ENCODE measurements around the gene OR2C3. TPM values are rescaled to one million over a fixed set of nuclear protein-coding genes. Genes with fewer than 3 reads are reported as not detected.

The OR2C3 gene
- total RNA-seq: not detected in 2 replicates

DNA sequence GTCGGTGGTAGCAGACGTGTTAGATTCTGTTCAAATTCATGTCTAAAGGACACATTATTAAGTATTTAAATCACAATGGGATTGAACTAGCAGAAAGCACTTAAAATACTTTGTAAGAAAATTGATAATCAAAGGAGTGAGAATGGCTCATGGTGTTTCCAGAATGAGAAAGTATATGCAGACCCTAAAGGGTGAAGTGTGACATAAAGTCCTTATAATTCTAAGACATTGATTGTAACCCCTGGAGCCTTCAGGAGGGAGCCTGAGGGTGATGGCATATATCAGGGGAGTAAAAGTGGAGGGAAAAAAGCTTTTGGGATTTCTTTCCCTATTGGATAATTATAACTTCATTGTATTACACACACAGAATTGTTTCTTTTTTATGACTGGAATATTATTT lies at the start of gene OR2C3:
TSS of gene OR2C3 (minus strand) at position 101 of the 400 bp plus-strand sequence. CDS start 3,929 bp downstream, outside the sequence.
- peaks cover 4% of the 10 kb centered on the region for H3K27me3 Mint-ChIP-seq (ENCODE audit: low read depth)

DNA sequence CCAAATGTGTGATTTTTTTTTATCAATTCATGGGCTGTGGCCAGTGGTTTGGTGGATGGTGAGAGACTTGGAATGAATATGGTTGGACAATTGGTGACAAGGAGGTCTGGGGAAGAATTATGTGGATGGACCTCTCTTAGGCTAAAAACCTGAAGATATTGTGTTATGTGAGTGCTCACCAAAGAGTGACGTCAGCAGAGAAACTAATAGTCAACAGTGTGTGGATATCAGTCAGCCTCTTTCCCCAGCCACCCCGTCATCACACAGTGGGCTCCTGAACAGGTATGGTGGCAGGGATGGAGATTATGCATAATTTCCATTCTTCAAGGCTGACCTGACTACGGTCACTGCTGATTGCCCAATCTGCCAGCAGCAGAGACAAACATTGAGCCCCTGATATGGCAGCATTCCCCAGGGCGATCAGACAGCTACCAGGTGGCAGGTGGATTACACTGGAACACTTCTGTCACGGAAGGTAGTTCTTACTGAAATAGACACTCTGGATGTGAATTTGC lies 42.8 kb upstream of the OR2C3 start:
- H3K27me3 Mint-ChIP-seq (ENCODE audit: low read depth): no peaks in the 10 kb centered on the region
- H3K9me3 Mint-ChIP-seq: no peaks in the 10 kb centered on the region
- H3K4me3 Mint-ChIP-seq (ENCODE audit: low read depth): no peak overlapping the region
- no peaks in the 10 kb centered on the region for H3K4me1 Mint-ChIP-seq (ENCODE audit: low read depth)
- intact Hi-C loops (cut with micrococcal nuclease): loop anchor here (5.0 kb wide), 1 partner anchor 207 kb away; no protein-coding TSS in a partner anchor
- H3K36me3 Mint-ChIP-seq (ENCODE audit: low read depth): no peaks in the 10 kb centered on the region
- no peak for DNase-seq (ENCODE audit: low spot score)
- H3K27ac Mint-ChIP-seq: no peak overlapping the region

More for the DNA sequence above, at the start of gene OR2C3:
- intact Hi-C loops (cut with micrococcal nuclease): no loop called here
- Mint-ChIP-seq H3K4me3 (ENCODE audit: low read depth) (no peak within 1 kb of the TSS), H3K27ac (no peak within 1 kb of the TSS), H3K4me1 (ENCODE audit: low read depth) (peaks cover 1% of the 10 kb centered on the region), H3K9me3 (no peaks in the 10 kb centered on the region), H3K36me3 (ENCODE audit: low read depth) (no peaks in the 10 kb centered on the region)
- no peak for DNase-seq (ENCODE audit: low spot score)

DNA sequence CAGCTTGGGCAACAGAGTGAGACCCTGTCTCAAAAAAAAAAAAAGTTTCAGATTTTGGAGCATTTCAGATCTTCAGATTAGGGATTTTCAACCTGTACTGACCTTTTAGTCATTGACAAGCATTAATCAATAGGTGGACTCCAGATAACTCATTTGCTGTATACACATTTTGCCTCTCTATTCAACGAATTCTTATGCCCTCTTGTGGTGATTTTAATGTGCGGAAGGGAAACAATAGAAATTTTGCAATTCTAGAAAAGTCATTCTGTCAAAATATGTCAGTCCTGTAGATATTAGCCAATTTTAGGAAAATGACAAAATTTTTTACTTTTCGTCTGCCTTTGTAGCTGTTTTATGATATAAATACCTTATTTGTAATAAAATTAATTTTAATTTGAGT lies 40.3 kb upstream of the OR2C3 start:
- intact Hi-C loops (cut with micrococcal nuclease): loop anchor here (1.0 to 5.0 kb wide), 2 partner anchors 186 to 204 kb away; no protein-coding TSS in a partner anchor
- H3K36me3 Mint-ChIP-seq (ENCODE audit: low read depth): no peaks in the 10 kb centered on the region
- H3K27ac Mint-ChIP-seq: no peak overlapping the region
- no peaks in the 10 kb centered on the region for H3K27me3 Mint-ChIP-seq (ENCODE audit: low read depth)
- H3K4me3 Mint-ChIP-seq (ENCODE audit: low read depth): no peak overlapping the region
- no peak for DNase-seq (ENCODE audit: low spot score)
- no peaks in the 10 kb centered on the region for H3K9me3 Mint-ChIP-seq
- H3K4me1 Mint-ChIP-seq (ENCODE audit: low read depth): no peaks in the 10 kb centered on the region

DNA sequence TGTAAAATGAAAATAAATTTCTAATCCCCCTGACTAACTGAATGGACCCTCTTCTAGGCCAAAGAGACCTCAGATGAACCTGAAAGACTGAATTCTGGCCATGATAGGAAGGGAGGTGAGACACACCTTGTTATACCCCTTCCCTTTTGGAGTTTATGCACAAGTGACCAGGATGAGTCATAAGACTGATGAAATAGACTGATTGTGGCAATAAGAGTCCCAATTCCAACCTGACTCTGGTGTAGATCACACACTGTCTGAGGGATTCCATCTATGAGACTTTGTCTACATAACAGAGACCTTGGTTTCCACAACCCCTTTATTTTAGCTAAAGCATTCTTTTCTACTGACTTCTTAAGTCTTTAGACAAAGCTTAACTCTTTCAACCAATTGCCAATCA lies 38.4 kb upstream of the OR2C3 start:
- Mint-ChIP-seq H3K4me3 (ENCODE audit: low read depth) (no peak overlapping the region), H3K9me3 (no peaks in the 10 kb centered on the region), H3K36me3 (ENCODE audit: low read depth) (no peaks in the 10 kb centered on the region), H3K4me1 (ENCODE audit: low read depth) (no peaks in the 10 kb centered on the region), H3K27ac (no peak overlapping the region), H3K27me3 (ENCODE audit: low read depth) (no peaks in the 10 kb centered on the region)
- intact Hi-C loops (cut with micrococcal nuclease): loop anchor here (5.0 kb wide), 1 partner anchor 202 kb away; no protein-coding TSS in a partner anchor
- DNase-seq (ENCODE audit: low spot score): no peak

DNA sequence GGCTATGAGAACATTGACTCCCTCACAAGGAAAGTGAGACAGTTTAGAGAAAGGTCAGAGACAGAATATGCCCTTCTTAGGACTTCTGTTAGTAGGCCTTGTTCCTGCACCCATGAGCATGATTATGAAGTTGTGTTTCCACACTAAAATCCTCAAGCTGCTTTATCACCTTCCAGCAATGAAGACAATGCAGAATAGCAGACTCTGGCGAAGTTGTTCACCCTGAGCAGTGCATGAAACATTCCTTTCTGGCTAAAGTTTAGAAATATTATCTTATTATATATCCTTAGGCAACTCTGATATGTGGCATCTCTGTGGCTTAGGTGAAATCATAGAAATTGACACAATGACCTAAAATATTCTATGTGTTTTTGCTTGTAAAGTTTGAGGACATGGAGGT lies 38.0 kb upstream of the OR2C3 start:
- Mint-ChIP-seq H3K27ac (no peak overlapping the region), H3K4me1 (ENCODE audit: low read depth) (no peaks in the 10 kb centered on the region)
- intact Hi-C loops (cut with micrococcal nuclease): no loop called here

DNA sequence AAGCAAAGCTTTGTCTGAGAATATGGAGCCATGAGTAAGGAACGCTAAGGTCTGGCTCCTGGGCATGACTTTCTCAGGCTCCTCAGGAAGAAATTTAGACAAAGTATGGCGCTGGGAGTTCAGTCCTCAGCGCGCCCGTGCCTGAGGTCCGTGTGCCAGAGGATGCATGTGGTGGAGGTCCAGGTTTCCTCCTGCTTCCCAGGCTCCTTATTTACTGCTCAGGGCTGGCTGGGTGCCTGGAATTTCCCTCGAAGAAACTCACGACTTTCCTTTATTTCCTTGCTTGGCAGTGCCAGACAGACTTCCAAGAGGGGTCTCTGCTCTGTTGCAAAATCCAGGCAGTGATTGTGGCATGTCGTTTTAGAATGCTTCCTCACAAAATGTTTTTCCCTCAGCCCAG lies 26.0 kb upstream of the OR2C3 start:
- Mint-ChIP-seq H3K27me3 (ENCODE audit: low read depth) (no peaks in the 10 kb centered on the region), H3K36me3 (ENCODE audit: low read depth) (no peaks in the 10 kb centered on the region), H3K9me3 (no peaks in the 10 kb centered on the region), H3K27ac (no peak overlapping the region), H3K4me3 (ENCODE audit: low read depth) (no peak overlapping the region), H3K4me1 (ENCODE audit: low read depth) (peaks cover 3% of the 10 kb centered on the region)
- DNase-seq (ENCODE audit: low spot score): no peak
- intact Hi-C loops (cut with micrococcal nuclease): no loop called here

More for the DNA sequence above, 38.0 kb upstream of the OR2C3 start:
- Mint-ChIP-seq H3K36me3 (ENCODE audit: low read depth) (no peaks in the 10 kb centered on the region), H3K4me3 (ENCODE audit: low read depth) (no peak overlapping the region), H3K27me3 (ENCODE audit: low read depth) (no peaks in the 10 kb centered on the region), H3K9me3 (no peaks in the 10 kb centered on the region)
- DNase-seq (ENCODE audit: low spot score): no peak

DNA sequence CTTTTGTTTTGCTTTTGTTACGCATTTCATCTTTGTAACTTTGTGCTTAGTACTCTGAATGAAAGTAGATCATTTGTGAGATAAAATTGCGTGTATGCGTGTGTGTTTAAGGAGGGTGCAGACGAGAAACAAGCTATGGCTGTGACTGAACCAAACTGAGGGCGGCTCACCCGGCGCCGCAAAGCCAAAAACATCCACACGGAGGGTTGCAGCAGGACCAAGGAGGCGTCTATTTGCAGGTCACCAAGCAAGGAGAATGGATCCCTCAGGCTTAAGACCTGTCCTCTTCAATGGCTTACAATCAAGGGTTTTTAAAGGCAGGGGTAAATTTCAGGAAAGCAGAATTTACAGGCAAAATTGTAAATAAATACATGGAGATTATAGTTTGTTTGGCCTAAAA lies 25.5 kb upstream of the OR2C3 start:
- H3K9me3 Mint-ChIP-seq: no peaks in the 10 kb centered on the region
- no peaks in the 10 kb centered on the region for H3K27me3 Mint-ChIP-seq (ENCODE audit: low read depth)
- H3K4me1 Mint-ChIP-seq (ENCODE audit: low read depth): peaks cover 3% of the 10 kb centered on the region
- intact Hi-C loops (cut with micrococcal nuclease): no loop called here
- H3K27ac Mint-ChIP-seq: no peak overlapping the region
- no peak overlapping the region for H3K4me3 Mint-ChIP-seq (ENCODE audit: low read depth)
- no peaks in the 10 kb centered on the region for H3K36me3 Mint-ChIP-seq (ENCODE audit: low read depth)
- no peak for DNase-seq (ENCODE audit: low spot score)

DNA sequence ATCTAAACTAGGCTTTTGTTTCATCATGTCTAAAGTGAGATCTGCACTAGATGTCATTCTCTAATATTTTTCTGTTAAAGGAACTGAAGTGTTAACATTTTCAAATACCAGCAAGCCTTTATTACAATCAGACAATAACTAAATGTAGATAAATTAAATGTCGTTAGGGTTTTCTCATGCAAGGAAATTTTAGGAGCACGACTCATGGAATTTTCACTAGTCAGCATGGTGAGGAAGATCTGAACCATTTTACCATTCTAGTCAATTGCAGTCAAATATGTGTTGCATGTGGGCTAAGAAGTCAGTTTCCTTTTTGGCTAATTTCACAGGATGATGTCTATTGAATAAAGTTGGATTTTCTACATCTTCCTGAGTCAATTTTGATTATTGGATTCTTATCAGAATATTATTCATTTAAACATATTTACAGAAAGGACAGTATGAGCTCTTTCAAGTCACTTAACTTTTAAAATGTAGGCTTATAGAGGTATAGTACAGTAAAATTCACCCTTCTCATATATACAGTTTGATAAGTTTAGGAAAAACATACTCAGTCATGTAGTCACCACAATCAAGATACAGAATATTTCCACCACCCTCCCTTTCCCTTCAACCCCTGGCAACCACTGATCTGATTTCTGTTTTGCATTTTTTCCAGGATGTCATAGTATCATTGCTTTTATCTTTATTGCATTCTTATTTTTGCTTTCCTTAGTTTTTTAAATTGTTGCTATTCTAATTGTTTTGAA lies 21.9 kb upstream of the OR2C3 start:
- intact Hi-C loops (cut with micrococcal nuclease): no loop called here
- Mint-ChIP-seq H3K9me3 (no peaks in the 10 kb centered on the region), H3K27me3 (ENCODE audit: low read depth) (no peaks in the 10 kb centered on the region)

DNA sequence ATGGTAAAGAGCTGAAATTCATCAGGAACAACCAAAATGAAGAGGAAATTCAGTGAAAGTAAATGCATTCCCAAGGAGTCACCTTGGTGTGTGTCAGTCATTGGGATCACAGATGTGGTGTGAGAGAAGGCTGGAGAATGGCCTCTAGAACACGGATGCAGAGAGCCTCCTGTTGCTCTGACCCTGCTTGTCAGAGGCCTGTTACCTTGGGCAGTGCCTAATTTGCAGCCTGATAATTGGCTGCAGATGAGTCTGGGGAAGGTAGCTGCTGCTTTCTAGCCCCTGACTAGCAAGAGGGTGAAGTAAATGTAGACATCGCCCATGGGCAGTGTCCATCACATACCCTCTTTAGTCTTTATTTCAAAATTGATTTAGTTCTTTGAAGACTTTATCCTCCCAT lies 16.0 kb upstream of the OR2C3 start:
- Mint-ChIP-seq H3K27ac (no peak overlapping the region), H3K27me3 (ENCODE audit: low read depth) (peaks cover 8% of the 10 kb centered on the region), H3K4me1 (ENCODE audit: low read depth) (peaks cover 9% of the 10 kb centered on the region), H3K9me3 (no peaks in the 10 kb centered on the region), H3K36me3 (ENCODE audit: low read depth) (no peaks in the 10 kb centered on the region), H3K4me3 (ENCODE audit: low read depth) (no peak overlapping the region)
- intact Hi-C loops (cut with micrococcal nuclease): no loop called here
- DNase-seq (ENCODE audit: low spot score): no peak

More for the DNA sequence above, 21.9 kb upstream of the OR2C3 start:
- H3K4me3 Mint-ChIP-seq (ENCODE audit: low read depth): no peak overlapping the region
- H3K27ac Mint-ChIP-seq: no peak overlapping the region
- peaks cover 3% of the 10 kb centered on the region for H3K4me1 Mint-ChIP-seq (ENCODE audit: low read depth)
- no peak for DNase-seq (ENCODE audit: low spot score)
- no peaks in the 10 kb centered on the region for H3K36me3 Mint-ChIP-seq (ENCODE audit: low read depth)

DNA sequence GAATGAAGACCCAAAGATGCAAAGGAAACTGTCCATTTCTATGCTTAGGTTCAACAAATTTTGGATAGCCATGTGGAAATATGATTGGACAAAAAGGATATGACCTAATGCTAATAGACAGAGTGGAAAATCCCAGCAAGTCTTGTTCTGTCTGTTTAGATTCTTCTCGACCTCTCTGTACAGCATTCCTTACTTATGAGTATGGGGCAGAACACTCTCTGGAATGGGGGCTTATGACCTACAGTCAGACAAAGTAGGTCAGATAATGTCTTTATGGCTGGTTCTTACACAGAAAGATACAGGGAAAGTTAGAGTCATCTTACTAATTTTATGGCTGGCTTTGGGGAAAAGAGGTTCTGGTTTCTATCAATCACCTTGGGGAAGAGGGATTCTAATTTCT lies 15.5 kb upstream of the OR2C3 start:
- intact Hi-C loops (cut with micrococcal nuclease): no loop called here
- DNase-seq (ENCODE audit: low spot score): no peak
- Mint-ChIP-seq H3K9me3 (no peaks in the 10 kb centered on the region), H3K4me3 (ENCODE audit: low read depth) (no peak overlapping the region), H3K36me3 (ENCODE audit: low read depth) (no peaks in the 10 kb centered on the region), H3K4me1 (ENCODE audit: low read depth) (peaks cover 9% of the 10 kb centered on the region), H3K27ac (no peak overlapping the region), H3K27me3 (ENCODE audit: low read depth) (peaks cover 8% of the 10 kb centered on the region)

DNA sequence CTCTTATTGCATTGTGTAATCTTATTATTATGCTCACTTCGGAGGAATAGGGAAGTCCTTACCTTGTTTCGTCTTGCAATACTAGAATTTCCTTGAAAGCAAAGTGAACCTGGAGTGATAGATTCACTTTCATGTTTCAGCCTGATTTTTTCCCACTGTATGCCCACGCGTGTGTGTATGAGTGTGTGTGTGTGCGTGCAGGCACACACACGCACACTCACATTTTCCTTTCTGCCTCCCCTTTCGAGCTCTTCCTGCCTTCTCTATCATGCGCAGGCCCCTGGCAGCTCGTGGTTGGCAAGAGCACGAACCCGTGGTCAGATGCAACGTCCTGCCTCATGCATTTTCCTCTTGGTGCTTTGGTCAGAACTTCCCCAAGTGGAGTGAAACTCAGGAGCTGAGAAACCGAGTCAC lies 12.5 kb upstream of the OR2C3 start, which contains the start of gene GCSAML:
TSS of gene GCSAML (plus strand) at position 366 of the 414 bp plus-strand sequence. CDS start 58 bp downstream, outside the sequence.
- Mint-ChIP-seq H3K27me3 (ENCODE audit: low read depth) (peaks cover 8% of the 10 kb centered on the region), H3K4me3 (ENCODE audit: low read depth) (no peak within 1 kb of the TSS), H3K4me1 (ENCODE audit: low read depth) (peaks cover 9% of the 10 kb centered on the region), H3K9me3 (no peaks in the 10 kb centered on the region), H3K27ac (peak within 1 kb of the TSS; percentile 28), H3K36me3 (ENCODE audit: low read depth) (no peaks in the 10 kb centered on the region)
- no peak for DNase-seq (ENCODE audit: low spot score)
- intact Hi-C loops (cut with micrococcal nuclease): no loop called here

DNA sequence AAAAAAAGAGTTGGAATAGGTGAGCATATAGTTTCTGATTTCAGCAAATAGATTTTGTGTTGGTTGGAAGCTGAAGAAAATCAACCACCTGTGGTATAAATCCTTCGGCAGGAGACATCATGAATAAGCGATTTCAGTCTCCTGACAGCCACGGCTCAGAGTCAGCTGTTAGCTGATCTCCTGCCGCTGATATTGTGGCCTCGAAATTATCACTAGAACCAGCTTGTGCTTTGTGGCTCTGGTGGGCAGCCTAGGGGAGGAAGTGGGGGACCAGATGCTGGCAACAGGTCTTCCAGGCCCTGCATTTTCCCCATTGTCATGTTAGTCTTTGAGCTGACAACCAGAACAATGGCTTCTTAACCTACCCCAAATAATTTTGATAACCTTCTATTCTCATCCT lies 11.9 kb upstream of the OR2C3 start:
- Mint-ChIP-seq H3K4me1 (ENCODE audit: low read depth) (peaks cover 9% of the 10 kb centered on the region), H3K4me3 (ENCODE audit: low read depth) (no peak overlapping the region), H3K9me3 (no peaks in the 10 kb centered on the region), H3K36me3 (ENCODE audit: low read depth) (no peaks in the 10 kb centered on the region), H3K27me3 (ENCODE audit: low read depth) (peaks cover 8% of the 10 kb centered on the region), H3K27ac (no peak overlapping the region)
- DNase-seq (ENCODE audit: low spot score): no peak
- intact Hi-C loops (cut with micrococcal nuclease): no loop called here

DNA sequence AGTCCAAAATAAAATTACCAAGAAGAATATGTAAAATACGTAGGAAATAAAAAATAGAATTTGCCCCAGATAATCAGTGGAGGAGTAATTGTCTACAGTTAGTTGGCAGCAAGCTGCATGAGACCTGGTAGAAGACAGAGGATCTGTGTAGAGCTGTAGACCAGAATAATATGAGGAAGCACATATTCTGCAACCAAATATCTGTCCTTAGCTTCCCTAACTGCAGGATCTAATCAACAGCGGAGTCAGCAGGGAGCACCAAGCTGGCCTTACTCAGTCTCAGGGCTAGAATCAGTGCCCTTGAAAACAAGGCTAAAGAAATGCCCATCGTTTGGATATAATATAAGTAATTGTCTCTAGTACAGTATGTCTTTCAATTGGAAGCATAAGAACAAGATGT lies 6.6 kb upstream of the OR2C3 start:
- no peak overlapping the region for H3K4me3 Mint-ChIP-seq (ENCODE audit: low read depth)
- no peaks in the 10 kb centered on the region for H3K36me3 Mint-ChIP-seq (ENCODE audit: low read depth)
- intact Hi-C loops (cut with micrococcal nuclease): no loop called here
- peaks cover under 1% of the 10 kb centered on the region for H3K27me3 Mint-ChIP-seq (ENCODE audit: low read depth)
- no peak for DNase-seq (ENCODE audit: low spot score)
- no peaks in the 10 kb centered on the region for H3K9me3 Mint-ChIP-seq
- peaks cover 1% of the 10 kb centered on the region for H3K4me1 Mint-ChIP-seq (ENCODE audit: low read depth)
- no peak overlapping the region for H3K27ac Mint-ChIP-seq

Measured in activated T-helper 2 cell treated with anti-CD3 and anti-CD28 coated beads, Interferon-gamma antibody, Interleukin-2, Interleukin-4, amounts not matched to agents 10 μg/mL and 5 μg/mL and 100 μg/mL, durations not matched to agents 14 hours and 24 hours and 36 hours (primary cell).